Measurements from ENCODE around the gene LAMA4. TPM values are rescaled to one million over a fixed set of nuclear protein-coding genes. Genes with fewer than 3 reads are reported as not detected.

LAMA4 gene
- polyA plus RNA-seq, 2 of the 4 experiments (the other 2 are of a cell fraction), result 1.0 to 3.1 TPM

DNA sequence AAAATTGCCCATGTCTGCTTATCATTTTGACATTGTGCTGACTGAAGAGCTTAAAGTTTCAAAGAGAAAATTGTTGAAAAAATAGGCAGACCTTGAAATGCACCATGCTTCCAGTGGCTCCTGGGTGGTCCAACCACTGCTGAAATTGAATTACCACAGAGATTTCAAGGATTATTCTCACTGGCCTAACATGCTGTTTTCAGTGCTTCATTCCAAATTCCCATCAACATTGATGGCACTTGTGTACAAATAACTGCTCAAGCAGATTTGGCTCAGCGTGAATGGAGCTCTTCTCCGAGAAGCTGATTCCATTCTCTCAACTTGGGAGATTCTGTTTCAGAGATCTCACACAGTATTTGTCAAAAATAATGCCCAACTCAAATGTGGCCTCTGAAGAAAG is 75.5 kb downstream of the LAMA4 start:
- no peak for TF ChIP-seq CEBPB (IDR thresholded peaks at IDR 0.05)
- TF ChIP-seq, protein P1, sequence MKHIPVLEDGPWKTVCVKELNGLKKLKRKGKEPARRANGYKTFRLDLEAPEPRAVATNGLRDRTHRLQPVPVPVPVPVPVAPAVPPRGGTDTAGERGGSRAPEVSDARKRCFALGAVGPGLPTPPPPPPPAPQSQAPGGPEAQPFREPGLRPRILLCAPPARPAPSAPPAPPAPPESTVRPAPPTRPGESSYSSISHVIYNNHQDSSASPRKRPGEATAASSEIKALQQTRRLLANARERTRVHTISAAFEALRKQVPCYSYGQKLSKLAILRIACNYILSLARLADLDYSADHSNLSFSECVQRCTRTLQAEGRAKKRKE (CRISPR knock-in tag; IDR thresholded peaks at IDR 0.05; ENCODE audit: low read depth), result no peak
- no peak for TF ChIP-seq EHMT2 (IDR thresholded peaks at IDR 0.05; ENCODE audit: low read depth)
- no peak for TF ChIP-seq RCOR1 (IDR thresholded peaks at IDR 0.05; ENCODE audit: low read depth, low read length)
- no peak for TF ChIP-seq KDM1A (IDR thresholded peaks at IDR 0.05; ENCODE audit: low read depth)
- no peak for TF ChIP-seq TP53 (CRISPR knock-in tag; IDR thresholded peaks at IDR 0.05)
- no peak for TF ChIP-seq SMC3 (IDR thresholded peaks at IDR 0.05)
- TF ChIP-seq HEYL (CRISPR knock-in tag; IDR thresholded peaks at IDR 0.05), result no peak
- TF ChIP-seq, protein P2, sequence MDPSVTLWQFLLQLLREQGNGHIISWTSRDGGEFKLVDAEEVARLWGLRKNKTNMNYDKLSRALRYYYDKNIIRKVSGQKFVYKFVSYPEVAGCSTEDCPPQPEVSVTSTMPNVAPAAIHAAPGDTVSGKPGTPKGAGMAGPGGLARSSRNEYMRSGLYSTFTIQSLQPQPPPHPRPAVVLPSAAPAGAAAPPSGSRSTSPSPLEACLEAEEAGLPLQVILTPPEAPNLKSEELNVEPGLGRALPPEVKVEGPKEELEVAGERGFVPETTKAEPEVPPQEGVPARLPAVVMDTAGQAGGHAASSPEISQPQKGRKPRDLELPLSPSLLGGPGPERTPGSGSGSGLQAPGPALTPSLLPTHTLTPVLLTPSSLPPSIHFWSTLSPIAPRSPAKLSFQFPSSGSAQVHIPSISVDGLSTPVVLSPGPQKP (IDR thresholded peaks at IDR 0.05; ENCODE audit: low read depth, low read length), result no peak
- TF ChIP-seq HOXB5 (CRISPR knock-in tag; IDR thresholded peaks at IDR 0.05), result no peak
- TF ChIP-seq RFX5 (IDR thresholded peaks at IDR 0.05), result no peak
- TF ChIP-seq CBX2 (IDR thresholded peaks at IDR 0.05; ENCODE audit: borderline replicate concordance, low read depth), result no peak
- TF ChIP-seq RAD21 (conservative IDR thresholded peaks at IDR 0.05 in 1 of 2, IDR thresholded peaks at IDR 0.05 in 1 of 2), result no peak
- no peak for TF ChIP-seq NFE2L2 (conservative IDR thresholded peaks at IDR 0.05; ENCODE audit: low read length)
- no peak for TF ChIP-seq ESRRA (IDR thresholded peaks at IDR 0.05; ENCODE audit: borderline replicate concordance, low read length)
- TF ChIP-seq JUN (IDR thresholded peaks at IDR 0.05), result no peak
- Histone ChIP-seq H3K4me1 (no peaks in the 10 kb centered on the region), H3K9me3 (no peaks in the 10 kb centered on the region), H3K4me3 (no peak overlapping the region), H3K4me2 (no peak overlapping the region), H3K27ac (no peak overlapping the region)
- POLR2A ChIA-PET, result no interaction called here
- DNase-seq (ENCODE audit: low read depth in 1 of 2, low spot score in 1 of 2) (no peak), FAIRE-seq (no peak), ATAC-seq (no peak)
- WGBS (ENCODE audit: missing lambda C conversion rate), result 87% methylated on average over 2 of the region's 2 CpGs
- CTCF ChIA-PET, result interaction anchor here (0.6 to 3.8 kb wide), 4 partner anchors 15 to 129 kb away, joined by 3 to 68 read pairs (median 13); no protein-coding TSS in a partner anchor

DNA sequence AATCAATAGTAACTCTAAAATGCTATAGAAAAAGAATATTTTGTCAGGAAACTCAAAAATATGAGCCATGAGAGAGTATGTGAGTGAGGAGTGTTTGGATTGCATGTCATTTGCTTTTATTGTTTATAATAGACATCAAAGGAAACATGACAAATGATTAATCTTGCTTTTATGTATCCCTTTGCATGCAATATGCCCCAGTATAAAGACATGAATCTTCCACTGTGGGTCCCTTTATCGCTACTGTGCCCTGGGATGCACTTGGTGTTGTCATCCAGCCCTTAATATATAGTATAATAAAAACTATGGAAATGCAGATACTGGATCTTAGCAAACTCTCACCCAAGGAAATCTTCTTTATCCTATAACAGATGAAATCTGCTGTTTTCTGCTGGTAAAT is 77.3 kb downstream of the LAMA4 start:
- TF ChIP-seq RAD21 (conservative IDR thresholded peaks at IDR 0.05 in 1 of 2, IDR thresholded peaks at IDR 0.05 in 1 of 2) (no peak), ZFP36 (IDR thresholded peaks at IDR 0.05; ENCODE audit: borderline replicate concordance, partially characterized antibody) (no peak), EP300 (IDR thresholded peaks at IDR 0.05) (no peak), EHMT2 (IDR thresholded peaks at IDR 0.05; ENCODE audit: low read depth) (no peak), EHF (CRISPR knock-in tag; IDR thresholded peaks at IDR 0.05) (no peak), PHF8 (IDR thresholded peaks at IDR 0.05; ENCODE audit: borderline replicate concordance, low read depth) (no peak), ZC3H11A (IDR thresholded peaks at IDR 0.05) (no peak)
- TF ChIP-seq, protein P3, sequence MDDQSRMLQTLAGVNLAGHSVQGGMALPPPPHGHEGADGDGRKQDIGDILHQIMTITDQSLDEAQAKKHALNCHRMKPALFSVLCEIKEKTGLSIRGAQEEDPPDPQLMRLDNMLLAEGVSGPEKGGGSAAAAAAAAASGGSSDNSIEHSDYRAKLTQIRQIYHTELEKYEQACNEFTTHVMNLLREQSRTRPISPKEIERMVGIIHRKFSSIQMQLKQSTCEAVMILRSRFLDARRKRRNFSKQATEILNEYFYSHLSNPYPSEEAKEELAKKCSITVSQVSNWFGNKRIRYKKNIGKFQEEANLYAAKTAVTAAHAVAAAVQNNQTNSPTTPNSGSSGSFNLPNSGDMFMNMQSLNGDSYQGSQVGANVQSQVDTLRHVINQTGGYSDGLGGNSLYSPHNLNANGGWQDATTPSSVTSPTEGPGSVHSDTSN (IDR thresholded peaks at IDR 0.05), result no peak
- FAIRE-seq (no peak), ATAC-seq (no peak), DNase-seq (ENCODE audit: low read depth in 1 of 2, low spot score in 1 of 2) (no peak)
- Histone ChIP-seq H3K4me2 (no peak overlapping the region), H3K4me3 (no peak overlapping the region), H3K9me3 (no peaks in the 10 kb centered on the region), H3K4me1 (no peaks in the 10 kb centered on the region), H3K27ac (no peak overlapping the region)
- ChIA-PET POLR2A (no interaction called here), CTCF (interaction anchor here (2.4 kb wide), 1 partner anchor 134 kb away, joined by 8 read pairs; no protein-coding TSS in a partner anchor)
- WGBS (ENCODE audit: missing lambda C conversion rate), result 58% methylated on average over 1 of the region's 1 CpG

DNA sequence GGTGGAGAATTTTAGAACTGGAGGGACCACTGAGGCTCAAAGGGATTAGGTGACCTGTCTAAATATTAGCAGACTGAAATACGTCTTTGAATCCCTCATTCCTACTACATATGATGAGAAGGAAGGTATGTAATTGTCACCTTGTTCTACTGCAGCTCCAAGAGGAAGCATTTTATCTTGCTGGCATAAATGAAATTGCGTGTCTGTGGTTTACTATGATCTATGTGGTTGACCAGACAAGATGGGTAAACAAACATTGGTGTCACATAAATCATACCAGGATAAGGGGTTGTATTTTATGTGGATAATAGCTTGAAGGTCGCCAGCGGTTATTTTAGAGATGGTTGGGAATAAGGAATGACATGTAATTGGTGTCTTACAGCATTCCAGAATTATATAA is 78.2 kb downstream of the LAMA4 start:
- TF ChIP-seq FOSL2 (IDR thresholded peaks at IDR 0.05) (no peak), FOSL2 (CRISPR knock-in tag; IDR thresholded peaks at IDR 0.05) (no peak)
- Histone ChIP-seq H3K9me3 (no peaks in the 10 kb centered on the region), H3K4me3 (no peak overlapping the region), H3K4me2 (no peak overlapping the region), H3K4me1 (no peaks in the 10 kb centered on the region), H3K27ac (no peak overlapping the region)
- ChIA-PET CTCF (interaction anchor here (0.6 to 2.4 kb wide), 4 partner anchors 13 to 196 kb away, joined by 3 to 8 read pairs (median 5); no protein-coding TSS in a partner anchor), POLR2A (no interaction called here)
- no peak for DNase-seq (ENCODE audit: low read depth in 1 of 2, low spot score in 1 of 2)
- no peak for ATAC-seq
- 42% methylated on average over 4 of the region's 4 CpGs for WGBS (ENCODE audit: missing lambda C conversion rate)
- no peak for FAIRE-seq

Measured in A549 (cell line).